Left cardiac atrium (tissue), 2 donors: ENCODE results near the gene CCDC61. TPM values are rescaled to one million over a fixed set of nuclear protein-coding genes. Genes with fewer than 3 reads are reported as not detected.

Experiments
- microRNA-seq, 2 donors: library from miRNA; unstranded; fragments of <30 nt; microRNA quantifications; one replicate each; pipeline ENCODE4 v1.2.0, GENCODE V29; 2020
- total RNA-seq, 2 donors: library from RNA; stranded (reverse); fragmentation: NEBNext Ultra II Directional; extraction: Animal tissue kit (Norgen Biotek cat#: 25700); gene quantifications; one replicate each; pipeline ENCODE4 v1.2.1, GENCODE V29; 2021
- donor health status: DM: no; HTN: yes; CAD: no; lungs with severe emphysema.
- donor health status: DM: yes; HTN: yes; CAD: no.

Gene CCDC61
- total RNA-seq, 2 donors from 2014 or later = 10.0 to 10.8 TPM

Small RNA genes within 50 kb of the gene (microRNA-seq; reads per million reads assigned to microRNA genes)
- 93.4 to 105 reads per million in 2 donors for gene MIR769

Other genes with a start within 250 kb of the CCDC61 start
- gene SIX5, start 226.2 kb upstream of the CCDC61 start, total RNA-seq = 10 to 100 TPM; 15.6 to 21.1 TPM
- 100 to 1,000 TPM; 200 to 241 TPM for gene DMPK, start 213.0 kb upstream of the CCDC61 start, total RNA-seq
- 10 to 100 TPM; 55.3 to 57.7 TPM for gene DMWD, start 202.6 kb upstream of the CCDC61 start, total RNA-seq
- gene RSPH6A, start 180.2 kb upstream of the CCDC61 start, total RNA-seq = not detected
- 10 to 100 TPM; 29.0 to 29.6 TPM for gene SYMPK, start 132.3 kb upstream of the CCDC61 start, total RNA-seq
- gene FOXA3, start 131.1 kb upstream of the CCDC61 start, total RNA-seq = not detected
- gene IRF2BP1, start 109.3 kb upstream of the CCDC61 start, total RNA-seq = 10 to 100 TPM; 18.3 to 21.3 TPM
- gene MYPOP, start 92.9 kb upstream of the CCDC61 start, total RNA-seq = 10 to 100 TPM in 1 of 2 donors, 1 to 10 TPM in 1; 9.3 to 12.8 TPM
- not detected for gene NANOS2, start 80.7 kb upstream of the CCDC61 start, total RNA-seq
- 1 to 10 TPM; 4.2 to 5.8 TPM for gene NOVA2, start 21.6 kb upstream of the CCDC61 start, total RNA-seq
- gene PGLYRP1, start 27.6 kb downstream of the CCDC61 start, total RNA-seq = under 1 TPM in 1 of 2 donors, not detected in 1; 0.32 TPM
- gene IGFL4, start 45.5 kb downstream of the CCDC61 start, total RNA-seq = not detected
- gene IGFL3, start 129.2 kb downstream of the CCDC61 start, total RNA-seq = not detected
- not detected for gene IGFL2, start 152.8 kb downstream of the CCDC61 start, total RNA-seq
- gene IGFL1, start 234.3 kb downstream of the CCDC61 start, total RNA-seq = not detected